GM19351 (cell line): ENCODE results near the gene OSBPL1A.
"Not testable (repeated sequence)": the region's sequence is repeated elsewhere in the genome, so short reads cannot be mapped to it uniquely, and the experiment has no call there.

Experiments used
- ATAC-seq: cut with Tn5 transposase; IDR thresholded peaks from one replicate; pipeline ENCODE4 v1.9.1; 2021; ENCODE audit warnings: mild to moderate bottlenecking, moderate library complexity; ENCODE audit not compliant: unreplicated experiment

OSBPL1A gene

DNA sequence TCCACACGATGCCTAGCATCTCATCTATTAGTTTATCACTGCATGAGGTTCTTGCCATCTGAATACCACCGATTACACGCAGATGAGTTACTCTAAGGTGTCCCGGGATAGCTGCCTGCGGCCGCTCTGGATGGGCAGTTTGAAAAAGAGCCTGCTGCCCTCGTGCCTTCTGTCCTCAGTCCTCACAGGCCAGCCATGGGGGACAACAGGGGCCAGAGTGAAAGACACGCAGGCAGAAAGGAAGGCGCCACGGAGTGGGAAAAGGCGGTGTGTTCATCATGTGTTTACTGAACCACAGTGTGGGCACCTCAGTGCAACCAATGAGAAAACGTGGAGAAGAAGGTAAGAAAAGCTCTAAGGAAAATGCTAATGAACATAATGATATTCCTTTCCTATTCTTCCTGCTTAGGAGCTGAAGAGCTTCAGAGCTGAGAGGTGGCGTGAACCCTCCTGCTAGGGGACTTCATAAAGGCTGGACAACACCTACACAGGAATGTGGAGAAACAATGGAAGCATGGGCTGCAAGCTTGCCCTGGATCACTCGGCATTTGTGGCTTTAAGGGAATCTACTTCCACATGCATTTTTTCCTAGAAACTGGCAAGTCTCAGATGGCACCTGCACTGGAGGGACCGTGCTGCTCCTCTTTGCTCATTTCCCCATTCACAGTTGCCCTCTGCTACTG is 207.8 kb downstream of the OSBPL1A start:
- no peak for ATAC-seq

DNA sequence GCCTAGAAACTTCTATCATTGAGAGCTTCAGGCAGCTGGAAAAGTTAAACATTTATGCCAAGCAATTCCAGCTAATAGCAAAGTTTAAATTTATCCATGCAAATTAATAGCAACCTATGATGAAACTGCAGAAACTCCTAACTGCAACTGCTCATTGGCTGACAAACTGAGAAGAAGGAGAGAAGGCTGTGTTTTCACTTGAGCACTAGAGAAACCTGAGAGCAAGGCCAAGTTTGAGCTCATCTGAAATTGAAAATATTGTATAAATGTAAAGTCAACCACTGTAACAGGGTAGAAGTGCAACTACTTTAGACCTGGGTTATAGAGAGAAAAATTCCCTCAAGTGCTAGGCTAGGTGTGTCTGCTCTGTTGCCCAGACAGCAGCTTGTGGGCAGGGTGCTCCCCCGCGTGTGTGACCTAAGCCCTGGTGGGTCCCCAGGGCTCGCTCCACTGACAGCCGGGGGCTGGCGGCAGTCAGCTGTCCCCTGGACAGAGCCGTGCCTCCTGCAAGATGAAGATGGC is 208.6 kb downstream of the OSBPL1A start:
- ATAC-seq = peak; percentile 82

- ATAC-seq = no peak
Observed at GRCh38 chr18:24188120-24188519, 209.5 kb downstream of the OSBPL1A start.

GRCh38 chr18:24187689-24188088 is 209.9 kb downstream of the OSBPL1A start:
- no peak for ATAC-seq

DNA sequence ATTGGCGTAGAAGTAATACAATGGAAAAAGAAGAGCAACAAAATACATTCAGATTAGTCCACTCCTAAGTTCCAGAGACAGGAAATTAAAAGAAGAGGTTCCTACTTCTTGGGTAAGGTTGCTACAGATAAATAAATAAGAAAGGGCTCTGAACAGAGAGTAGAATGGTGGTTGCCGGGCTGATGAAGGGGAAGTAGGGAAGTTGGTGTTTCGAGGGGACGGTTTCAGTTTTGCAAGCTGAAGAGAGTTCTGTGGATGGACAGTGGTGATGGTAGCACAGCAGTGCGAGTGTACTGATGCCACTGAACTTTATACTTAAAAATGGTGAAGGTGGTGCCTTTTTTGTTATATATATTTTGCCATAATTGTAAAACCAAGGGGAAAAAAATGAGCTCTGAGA is 210.6 kb downstream of the OSBPL1A start:
- ATAC-seq = peak; percentile 63

DNA sequence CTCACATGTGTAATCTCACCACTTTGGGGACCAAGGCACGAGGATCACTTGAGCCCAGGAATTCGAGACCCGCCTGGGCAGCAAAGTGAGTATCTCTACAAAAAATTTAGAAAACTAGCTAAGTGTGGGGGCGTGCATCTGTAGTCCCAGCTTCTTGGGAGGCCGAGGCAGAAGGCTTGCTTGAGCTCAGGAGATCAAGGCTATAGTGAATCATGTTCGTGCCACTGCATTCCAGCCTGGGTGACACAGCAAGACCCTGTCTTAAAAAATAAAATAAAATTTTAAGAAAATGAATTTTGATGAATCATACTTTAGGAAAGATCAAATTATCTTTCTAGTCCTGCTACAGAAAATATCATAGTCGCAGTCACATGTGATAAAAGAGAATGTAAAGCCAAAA is 211.8 kb downstream of the OSBPL1A start:
- ATAC-seq = no peak

DNA sequence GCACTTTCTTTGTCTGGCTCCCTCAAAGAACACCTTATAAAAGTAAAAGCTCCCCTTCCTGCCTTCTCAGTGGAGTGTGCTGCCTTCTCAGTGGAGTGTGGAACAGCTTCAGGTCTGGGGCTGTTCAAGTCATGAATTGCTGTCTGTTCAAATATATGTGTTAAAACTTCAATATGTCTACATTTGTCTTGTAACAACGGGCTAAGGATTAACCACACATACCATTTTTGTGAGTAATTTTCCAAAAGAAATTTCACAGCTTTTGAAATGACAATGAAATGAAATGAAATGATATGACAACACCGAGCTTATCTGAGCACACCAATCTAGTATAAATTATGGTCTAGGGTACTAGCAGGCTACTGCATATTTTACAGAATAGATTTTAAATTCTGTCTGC is 215.8 kb downstream of the OSBPL1A start:
- ATAC-seq = no peak

GRCh38 chr18:24180048-24180447 is 217.6 kb downstream of the OSBPL1A start:
- ATAC-seq = no peak

GRCh38 chr18:24177499-24178133 is 220.0 kb downstream of the OSBPL1A start:
- ATAC-seq = no peak

DNA sequence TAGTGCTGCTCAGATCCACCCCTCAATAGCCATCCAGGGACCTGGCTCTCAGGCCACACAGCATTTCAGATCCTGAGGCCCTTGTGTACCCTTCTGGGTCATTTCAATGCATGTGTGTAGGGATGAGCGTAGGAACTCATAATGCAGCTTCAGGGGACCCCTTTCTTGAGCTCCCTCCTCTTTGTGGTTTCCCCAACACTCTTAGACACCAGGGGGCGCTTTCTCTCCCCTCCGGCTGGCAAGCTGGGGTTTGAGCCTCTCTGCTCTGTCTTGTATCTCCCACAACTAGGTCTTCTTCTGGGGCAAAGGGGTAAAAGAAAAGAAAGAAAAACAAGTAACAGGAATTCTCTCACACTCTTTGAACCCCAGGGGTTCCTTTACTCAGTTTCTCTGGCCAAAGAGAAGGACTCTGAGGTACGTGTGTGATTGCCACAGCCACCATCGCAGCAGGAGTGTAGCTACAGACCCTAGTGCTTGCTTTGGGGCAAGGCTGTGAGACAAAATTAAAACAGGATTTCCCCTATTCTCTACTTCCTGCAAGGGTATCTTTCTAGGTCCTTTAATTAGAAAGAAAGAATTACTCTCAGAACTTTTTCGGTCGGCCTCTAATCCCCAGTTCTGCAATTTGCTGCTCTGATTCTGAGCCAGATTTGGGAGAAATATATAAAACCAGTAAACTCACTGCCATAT is 220.8 kb downstream of the OSBPL1A start:
- ATAC-seq = peak; percentile 85

DNA sequence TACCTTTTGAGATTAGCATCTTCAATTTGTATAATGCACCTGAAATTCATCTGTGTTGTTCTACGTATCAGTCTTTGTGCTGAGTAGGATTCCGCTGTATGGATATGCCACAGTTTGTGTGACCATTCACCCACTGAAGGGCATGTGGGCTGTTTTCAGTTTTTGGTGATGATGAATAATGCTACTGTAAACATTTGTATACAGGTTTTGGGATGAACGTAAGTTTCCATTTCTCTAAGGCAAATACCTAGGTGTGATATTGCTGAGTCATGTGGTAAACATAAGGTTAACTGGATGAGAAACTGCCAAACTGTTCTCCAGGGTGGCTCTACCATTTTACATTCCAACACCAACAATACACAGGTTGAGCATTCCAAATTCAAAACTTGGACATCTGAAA is 223.6 kb downstream of the OSBPL1A start:
- ATAC-seq = no peak

- ATAC-seq = no peak
Observed at GRCh38 chr18:24170360-24170759, 227.3 kb downstream of the OSBPL1A start.

GRCh38 chr18:24168496-24168895 is 229.1 kb downstream of the OSBPL1A start:
- no peak for ATAC-seq

GRCh38 chr18:24161304-24161703 is 236.3 kb downstream of the OSBPL1A start:
- ATAC-seq = no peak

DNA sequence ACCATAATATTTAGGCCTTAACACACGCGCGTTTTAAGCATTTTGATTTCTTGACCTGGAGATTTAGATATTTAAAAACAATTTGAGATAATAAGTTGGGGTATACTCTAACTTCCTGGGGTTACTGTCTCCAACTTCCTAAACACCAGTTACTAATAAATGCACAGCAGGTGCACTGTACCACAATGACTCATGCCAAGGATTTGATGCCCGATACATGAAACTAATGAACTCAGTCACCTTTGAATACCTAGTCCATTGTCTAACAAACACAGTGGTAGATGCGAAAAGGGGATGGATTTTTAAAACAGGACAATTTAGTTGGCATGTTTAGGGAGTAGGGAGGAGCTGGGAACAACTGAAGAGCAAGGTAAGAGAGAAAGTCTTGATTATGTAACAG is 237.5 kb downstream of the OSBPL1A start:
- ATAC-seq = no peak

DNA sequence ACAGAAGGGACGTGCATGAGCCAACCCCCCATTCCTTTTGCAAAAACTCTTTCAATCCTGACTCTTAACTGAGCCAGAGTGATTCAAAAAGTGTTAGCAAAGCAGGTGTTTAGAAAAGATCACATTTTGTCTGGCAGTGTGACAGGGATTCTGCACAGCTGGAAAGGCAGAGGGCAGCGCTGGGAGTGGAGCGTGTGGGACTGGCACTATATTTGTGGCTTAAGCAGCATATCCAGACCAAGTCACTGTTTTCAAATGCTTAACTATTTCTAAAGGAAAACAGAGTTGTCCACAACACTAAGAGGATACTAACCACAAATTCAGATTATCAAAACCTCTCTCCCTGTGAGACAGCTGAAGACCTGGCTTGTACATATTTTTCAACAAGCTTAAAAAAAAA is 239.8 kb downstream of the OSBPL1A start:
- ATAC-seq = no peak

GRCh38 chr18:24153397-24153796 is 244.2 kb downstream of the OSBPL1A start:
- no peak for ATAC-seq

DNA sequence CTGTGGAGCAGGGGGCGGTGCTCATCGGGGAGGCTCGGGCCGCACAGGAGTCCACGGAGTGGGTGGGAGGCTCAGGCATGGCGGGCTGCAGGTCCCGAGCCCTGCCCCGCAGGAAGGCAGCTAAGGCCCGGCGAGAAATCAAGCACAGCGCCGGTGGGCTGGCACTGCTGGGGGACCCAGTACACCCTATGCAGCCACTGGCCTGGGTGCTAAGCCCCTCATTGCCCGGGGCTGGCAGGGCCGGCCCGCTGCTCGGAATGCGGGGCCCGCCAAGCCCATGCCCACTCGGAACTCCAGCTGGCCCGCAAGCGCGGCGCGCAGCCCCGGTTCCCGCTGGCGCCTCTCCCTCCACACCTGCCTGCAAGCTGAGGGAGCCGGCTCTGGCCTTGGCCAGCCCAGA is 248.0 kb downstream of the OSBPL1A start:
- ATAC-seq = not testable (repeated sequence)

- no peak for ATAC-seq
Observed at GRCh38 chr18:24142376-24142775, 255.2 kb downstream of the OSBPL1A start.

DNA sequence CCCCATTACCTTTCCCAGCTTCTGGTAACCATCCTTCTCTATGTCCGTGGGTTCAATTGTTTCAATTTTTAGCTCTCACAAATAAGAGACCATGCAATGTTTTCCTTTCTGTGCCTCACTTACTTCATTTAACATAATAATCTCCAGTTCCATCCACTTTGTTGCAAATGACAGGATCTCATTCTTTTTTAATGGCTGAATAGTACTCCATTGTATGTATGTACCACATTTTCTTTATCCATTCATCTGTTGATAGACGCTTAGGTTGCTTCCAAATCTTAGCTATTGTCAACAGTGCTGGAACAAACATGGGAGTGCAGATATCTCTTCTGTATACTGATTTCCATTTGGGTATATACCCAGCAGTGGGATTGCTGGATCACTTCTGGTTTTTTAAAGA is 256.9 kb downstream of the OSBPL1A start:
- no peak for ATAC-seq

DNA sequence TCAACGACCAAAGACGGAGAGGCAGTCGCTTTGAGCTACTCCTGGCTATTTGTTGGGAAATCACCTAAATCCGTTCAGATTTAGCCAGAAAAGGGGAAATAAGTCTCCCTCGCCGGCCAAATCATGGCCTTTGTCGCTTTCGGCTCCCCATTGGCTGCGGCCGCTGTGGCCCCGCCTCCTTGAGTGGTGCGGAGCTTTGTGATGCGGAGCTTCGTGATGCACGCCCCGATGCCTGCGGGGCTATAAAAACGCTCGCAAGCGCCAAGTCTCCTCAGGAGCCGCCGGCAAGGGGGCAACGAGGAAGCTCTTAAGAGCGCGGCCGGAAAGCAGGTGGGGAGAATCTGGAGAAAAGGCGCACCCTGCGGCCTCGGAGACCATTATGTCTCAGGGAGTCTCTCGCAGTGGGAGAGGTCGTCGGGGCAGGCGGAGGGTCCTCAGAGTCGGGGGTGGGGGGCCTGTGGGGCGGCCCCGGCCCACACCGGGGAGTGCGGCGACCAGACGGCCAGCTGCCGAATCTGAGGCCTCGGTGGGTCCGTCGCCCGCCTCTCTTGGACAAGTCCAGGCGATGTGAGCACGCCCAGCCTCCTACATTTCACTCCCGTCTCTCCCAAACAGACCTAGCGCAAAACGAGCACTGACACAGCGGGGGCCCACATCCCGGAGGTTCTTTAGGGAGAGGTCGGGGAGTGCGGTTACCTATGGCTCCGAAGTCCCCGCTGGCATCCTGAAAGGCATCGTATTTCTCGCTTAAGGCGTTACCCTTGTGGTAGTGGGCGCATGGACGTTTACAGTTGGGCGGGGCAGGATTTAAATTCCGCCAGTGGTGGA is 258.6 kb downstream of the OSBPL1A start, which contains the start of gene CABYR:
Gene CABYR (plus strand): TSS at position 274 of the 828 bp plus-strand sequence. CDS start 4,053 bp downstream, outside the sequence.
- ATAC-seq = peak; percentile 93
